Loucy (cell line): ENCODE measurements around the gene LIN28B.

Experiments
- EZH2phosphoT487 ChIP-seq: fragments of 200-600 bp; IDR thresholded peaks from 2 replicates; pipeline ENCODE4 v1.6.1; 2018; ENCODE audit warnings: antibody characterized with exemption, mild to moderate bottlenecking, moderate library complexity, borderline replicate concordance
- TF ChIP-seq, protein P1 (sequence below): fragments of 200-600 bp; sonication (generic); conservative IDR thresholded peaks from 2 replicates; pipeline ENCODE4 v1.5.1; 2014; ENCODE audit warnings: mild to moderate bottlenecking, antibody characterized with exemption, low read length

DNA sequence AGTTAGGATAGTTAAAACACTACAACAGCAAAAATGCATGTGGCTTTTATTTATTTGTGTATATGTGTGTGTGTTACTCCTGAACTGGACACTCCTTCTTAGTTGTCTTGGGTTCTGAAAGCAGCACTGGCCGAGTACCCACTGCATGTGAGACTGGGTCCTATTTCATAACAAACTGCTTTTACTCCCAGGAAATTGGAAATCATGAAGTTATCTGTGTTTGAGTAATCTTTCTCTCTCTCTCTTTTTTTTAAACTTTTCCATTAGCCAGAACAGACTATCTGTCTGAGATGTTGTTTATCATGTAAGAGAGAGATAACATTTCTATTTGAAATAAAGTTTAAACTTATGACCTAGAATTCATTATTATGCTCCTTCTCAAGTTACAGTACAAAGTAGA is 110.4 kb downstream of the LIN28B start:
- TF ChIP-seq, protein P1, sequence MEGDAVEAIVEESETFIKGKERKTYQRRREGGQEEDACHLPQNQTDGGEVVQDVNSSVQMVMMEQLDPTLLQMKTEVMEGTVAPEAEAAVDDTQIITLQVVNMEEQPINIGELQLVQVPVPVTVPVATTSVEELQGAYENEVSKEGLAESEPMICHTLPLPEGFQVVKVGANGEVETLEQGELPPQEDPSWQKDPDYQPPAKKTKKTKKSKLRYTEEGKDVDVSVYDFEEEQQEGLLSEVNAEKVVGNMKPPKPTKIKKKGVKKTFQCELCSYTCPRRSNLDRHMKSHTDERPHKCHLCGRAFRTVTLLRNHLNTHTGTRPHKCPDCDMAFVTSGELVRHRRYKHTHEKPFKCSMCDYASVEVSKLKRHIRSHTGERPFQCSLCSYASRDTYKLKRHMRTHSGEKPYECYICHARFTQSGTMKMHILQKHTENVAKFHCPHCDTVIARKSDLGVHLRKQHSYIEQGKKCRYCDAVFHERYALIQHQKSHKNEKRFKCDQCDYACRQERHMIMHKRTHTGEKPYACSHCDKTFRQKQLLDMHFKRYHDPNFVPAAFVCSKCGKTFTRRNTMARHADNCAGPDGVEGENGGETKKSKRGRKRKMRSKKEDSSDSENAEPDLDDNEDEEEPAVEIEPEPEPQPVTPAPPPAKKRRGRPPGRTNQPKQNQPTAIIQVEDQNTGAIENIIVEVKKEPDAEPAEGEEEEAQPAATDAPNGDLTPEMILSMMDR: no peak
- TF ChIP-seq EZH2phosphoT487: no peak
